GM18502 (cell line): Measurements from ENCODE around the gene PEF1.

Source experiments
- ATAC-seq: cut with Tn5 transposase; IDR thresholded peaks from one replicate; pipeline ENCODE4 v1.9.1; 2021; ENCODE audit warnings: mild to moderate bottlenecking; ENCODE audit not compliant: unreplicated experiment, poor library complexity

PEF1 gene

DNA sequence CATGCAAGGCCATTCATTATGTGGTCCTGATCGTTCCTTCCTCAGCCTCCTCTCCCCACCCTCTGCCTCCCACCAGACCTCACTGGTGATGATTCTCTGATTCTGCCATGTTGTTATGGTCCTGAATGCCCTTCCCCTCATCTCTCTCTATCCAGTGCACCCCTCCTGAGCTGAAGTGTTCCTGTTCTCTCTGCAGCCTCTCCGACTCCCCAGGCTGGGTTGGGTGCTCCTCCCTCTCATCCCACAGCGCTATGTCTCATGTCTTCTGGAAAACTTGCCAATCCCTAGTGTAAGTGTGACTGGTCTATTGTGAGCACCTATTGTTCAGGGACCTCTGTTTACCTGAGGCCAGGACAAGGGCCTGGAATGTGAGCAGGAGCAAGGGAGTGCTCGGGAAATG, 11.1 kb upstream of the PEF1 start:
- no peak for ATAC-seq

DNA sequence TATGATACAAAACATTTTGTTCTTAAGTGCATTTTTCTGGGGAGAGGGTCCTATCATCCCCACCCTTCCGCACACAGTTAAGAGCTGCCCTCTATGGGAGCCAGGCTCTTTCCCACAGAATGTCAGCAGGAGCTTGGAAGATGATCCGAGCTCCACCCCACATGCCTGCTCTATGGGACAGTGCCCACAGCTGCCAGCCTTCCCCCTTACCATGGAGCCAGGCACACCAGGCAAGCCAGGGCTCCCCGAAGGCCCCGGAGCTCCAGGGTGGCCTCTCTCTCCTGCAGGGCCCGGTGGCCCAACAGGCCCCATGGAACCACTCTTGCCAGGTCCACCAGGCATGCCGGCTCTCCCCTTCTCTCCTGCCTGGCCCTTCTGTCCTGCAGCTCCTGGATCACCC, 10.4 kb upstream of the PEF1 start:
- ATAC-seq, result no peak

- ATAC-seq, result no peak
These were observed 9.7 kb upstream of the PEF1 start for GRCh38 chr1:31654474-31654776.

DNA sequence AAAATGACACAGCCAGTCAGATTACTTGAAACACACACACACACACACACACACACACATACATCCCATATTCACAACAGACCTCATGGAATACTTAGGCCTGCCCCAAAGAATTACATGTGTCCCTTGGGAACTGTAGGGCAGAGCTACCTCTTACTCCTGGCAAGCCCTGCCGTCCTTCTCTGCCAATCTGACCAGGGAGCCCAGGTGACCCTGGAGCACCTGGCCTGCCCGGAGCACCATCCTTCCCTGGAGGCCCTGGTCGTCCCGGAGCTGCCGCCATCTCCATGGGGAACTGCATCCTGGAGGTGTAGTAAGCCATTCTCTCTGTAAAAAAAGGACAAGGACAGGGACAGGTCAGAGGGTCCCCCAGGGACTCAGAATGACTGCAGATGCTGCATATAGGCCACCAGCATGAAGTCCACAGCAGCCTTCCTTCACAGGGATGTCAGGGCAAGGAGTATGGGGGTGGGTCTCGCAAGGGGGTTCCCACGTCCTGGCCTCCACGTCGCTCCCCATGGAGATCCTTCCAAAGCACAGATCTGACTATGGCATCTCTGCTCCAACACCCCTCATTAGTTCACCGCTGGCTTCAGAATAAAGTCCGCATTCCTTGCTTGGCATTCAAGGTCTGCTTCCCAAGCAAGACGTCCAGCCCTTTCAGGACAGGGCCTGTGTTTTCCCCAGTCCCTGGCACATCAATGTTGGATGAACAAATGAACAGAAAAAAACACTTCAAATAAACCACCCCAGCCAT, 9.2 kb upstream of the PEF1 start:
- no peak for ATAC-seq

- ATAC-seq, result no peak
These were observed 8.3 kb upstream of the PEF1 start for GRCh38 chr1:31652891-31653499.

- ATAC-seq, result no peak
These were observed 7.1 kb upstream of the PEF1 start for GRCh38 chr1:31651766-31652165.

GRCh38 chr1:31651089-31651420, 6.4 kb upstream of the PEF1 start:
- no peak for ATAC-seq

- ATAC-seq, result no peak
These were observed 5.7 kb upstream of the PEF1 start for GRCh38 chr1:31650161-31651088.

DNA sequence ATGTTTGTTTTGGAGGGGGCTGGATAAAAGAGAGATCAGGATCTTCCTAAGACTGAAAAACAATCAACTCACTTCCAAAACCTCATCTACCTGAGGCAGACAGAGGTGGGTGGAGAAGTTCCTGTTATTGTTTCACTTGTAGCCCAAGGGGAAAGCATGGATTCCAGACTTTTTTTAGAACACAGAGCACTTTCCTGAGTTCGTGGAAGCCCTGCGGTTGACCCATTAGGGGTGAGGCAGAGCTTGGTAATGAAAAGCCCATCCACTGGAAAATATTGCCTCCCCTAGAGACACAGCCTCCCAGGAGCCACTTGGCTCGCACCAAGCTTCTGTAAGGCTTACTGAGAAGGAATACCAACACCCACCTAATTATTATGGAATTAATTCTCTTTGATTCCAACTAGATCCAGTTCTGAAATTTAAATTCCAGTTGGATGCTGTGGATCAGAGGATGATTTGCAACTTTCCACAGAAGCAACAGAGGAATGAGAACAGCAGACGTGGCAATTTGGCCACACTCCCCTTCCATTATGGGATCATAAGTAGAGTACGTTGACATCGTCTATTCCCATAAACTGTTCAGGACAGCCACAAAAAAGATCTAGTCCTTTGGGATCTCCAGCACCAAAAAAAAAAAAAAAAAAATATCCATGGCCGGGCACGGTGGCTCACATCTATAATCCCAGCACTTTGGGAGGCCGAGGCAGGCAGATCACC, 4.1 kb upstream of the PEF1 start:
- ATAC-seq, result no peak

DNA sequence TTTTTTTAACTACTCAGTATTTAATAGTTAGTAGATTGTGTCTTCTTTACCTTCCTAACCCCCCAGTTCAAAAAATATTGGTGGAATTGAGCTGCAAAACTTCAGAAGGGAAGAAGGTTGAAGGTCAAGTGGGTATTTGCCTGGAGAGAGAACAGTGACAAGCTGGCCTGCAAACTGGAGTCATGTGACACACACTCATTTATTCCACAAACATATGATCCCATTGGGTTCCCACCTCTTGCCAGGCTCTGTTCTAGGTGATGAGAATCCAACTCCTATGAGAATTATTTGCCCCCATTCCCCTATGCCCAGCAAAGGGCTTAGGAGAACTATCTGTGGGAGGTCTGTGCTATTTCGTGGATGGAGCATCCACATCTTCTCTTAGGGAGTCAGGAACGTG, 3.5 kb upstream of the PEF1 start:
- no peak for ATAC-seq

DNA sequence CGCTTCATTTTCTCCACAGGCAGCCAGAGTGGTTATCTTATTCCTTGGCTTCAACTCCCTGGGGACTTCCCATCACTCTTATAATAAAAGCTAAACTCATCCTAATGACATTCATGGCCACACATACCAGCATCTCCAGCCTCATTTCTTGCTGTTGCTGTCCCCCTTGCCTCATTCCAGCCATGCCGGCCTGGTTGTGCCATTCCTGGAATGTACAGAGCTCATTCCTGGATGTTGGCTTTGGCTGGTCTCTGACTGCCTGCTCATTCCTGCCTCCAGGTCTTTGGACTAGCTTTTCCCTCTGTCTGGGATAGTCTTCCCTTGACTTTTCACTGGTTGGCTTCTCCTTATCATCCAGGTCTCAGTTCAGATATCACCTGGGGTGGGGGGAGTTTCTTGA, 2.4 kb upstream of the PEF1 start:
- ATAC-seq, result no peak

DNA sequence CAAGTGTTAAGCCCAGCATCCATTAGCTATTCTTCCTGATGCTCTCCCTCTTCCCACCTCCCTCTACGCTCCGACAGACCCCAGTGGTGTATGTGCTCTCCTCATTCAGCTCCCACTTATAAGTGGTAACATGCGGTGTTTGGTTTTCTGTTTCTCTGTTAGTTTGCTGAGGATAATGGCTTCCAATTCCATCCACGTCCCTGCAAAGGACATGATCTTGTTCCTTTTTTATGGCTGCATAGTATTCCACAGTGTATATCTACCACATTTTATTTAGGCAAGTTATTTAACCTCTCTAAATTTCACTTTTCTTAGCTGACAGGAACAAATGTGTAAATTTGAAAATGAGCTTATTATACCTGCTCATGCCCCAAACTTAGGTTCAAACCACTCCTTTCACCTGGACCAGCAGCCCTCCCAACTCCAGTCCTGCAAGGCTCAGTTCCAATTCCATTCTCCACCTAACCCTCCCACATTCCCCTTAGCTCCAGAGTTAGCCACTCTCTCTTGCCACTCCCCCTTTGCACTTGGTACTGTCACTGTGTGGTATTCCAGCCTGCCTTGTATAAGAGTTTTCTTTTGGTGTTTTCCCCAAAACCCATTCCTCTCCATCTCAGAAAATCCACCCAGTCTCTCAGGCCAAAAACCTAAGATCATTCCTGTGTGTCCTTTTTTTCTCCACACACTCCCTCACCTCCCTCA, 1.7 kb upstream of the PEF1 start:
- ATAC-seq, result no peak

- no peak for ATAC-seq
These were observed 545 bp upstream of the PEF1 start for GRCh38 chr1:31645274-31645568.

DNA sequence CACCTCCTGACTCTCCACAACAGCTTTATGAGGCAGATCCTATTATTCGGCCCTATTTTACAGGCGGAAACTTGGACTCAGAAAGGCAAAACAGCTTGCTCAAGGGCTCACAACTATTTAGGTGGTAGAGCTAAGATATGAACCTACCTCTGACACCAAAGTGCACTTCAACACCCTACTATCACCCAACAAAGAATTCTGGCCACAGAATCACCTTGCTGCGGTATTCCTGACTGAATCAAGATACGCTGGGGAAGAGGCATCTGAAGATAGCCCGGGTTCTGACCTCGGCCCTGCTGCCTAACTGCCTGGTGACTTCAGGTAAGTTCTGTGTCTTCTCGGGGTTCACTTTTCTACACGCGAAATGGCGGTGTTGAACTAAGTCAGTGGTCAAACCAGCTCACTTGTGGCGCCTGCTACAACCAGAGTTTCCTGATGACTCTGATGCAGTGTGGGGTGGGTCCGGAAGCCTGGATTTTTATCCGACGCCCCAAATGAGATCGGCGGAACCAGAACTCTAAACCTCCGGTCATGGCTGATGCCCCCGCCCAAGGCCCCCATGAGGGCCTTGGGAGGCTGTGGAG, 608 bp downstream of the PEF1 start:
- ATAC-seq, result peak; percentile 16

GRCh38 chr1:31642897-31643296, 1.8 kb downstream of the PEF1 start:
- ATAC-seq, result no peak

- no peak for ATAC-seq
These were observed 2.3 kb downstream of the PEF1 start for GRCh38 chr1:31642366-31642765.

- no peak for ATAC-seq
These were observed 3.7 kb downstream of the PEF1 start for GRCh38 chr1:31640964-31641363.

DNA sequence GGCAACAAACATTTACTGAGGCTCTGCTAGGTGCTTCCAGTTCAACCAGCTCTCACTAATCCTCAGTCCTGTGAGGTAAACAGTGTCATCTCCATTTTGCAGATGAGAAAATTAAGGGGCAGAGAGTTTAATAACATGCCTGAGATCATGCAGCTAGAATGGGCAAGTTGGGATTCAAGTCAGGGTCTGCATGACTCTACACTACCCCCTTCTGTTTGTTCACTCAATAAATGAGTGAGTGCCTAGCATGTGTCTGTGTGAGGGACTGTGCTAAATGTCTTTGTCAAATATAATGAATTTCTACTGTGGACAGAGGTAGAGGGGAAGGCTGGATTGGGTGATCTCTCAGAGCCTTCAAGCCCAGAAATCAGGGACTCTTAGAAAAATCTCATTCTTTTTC, 4.5 kb downstream of the PEF1 start:
- no peak for ATAC-seq

- ATAC-seq, result no peak
These were observed 5.1 kb downstream of the PEF1 start for GRCh38 chr1:31639543-31639942.
